ENCODE measurements around the gene GARIN3.

Gene GARIN3

GRCh38 chr5:157143127-157143971 lies 22.7 kb downstream of the GARIN3 start:
- H3K9ac ChIP-seq (ENCODE audit: insufficient read length): peak overlapping the region; percentile 94
- H3K27ac ChIP-seq: peak overlapping the region; percentile 95
- no peaks in the 10 kb centered on the region for H3K9me3 ChIP-seq (ENCODE audit: low read depth, low read length)
- TF ChIP-seq EZH2 (IDR thresholded peaks at IDR 0.05) (no peak), FOXP2 (optimal IDR thresholded peaks at IDR 0.05; ENCODE audit: control extremely low read depth, extremely low read length, insufficient read depth) (no peak), POLR2AphosphoS5 (IDR thresholded peaks at IDR 0.05; ENCODE audit: borderline replicate concordance, low read depth, low read length) (no peak)
- H3K4me3 ChIP-seq: peak overlapping the region; percentile 92
- DNase-seq (ENCODE audit: low read depth, low spot score): no peak
- H3K36me3 ChIP-seq (ENCODE audit: insufficient read depth, low read length): peaks cover 10% of the 10 kb centered on the region

- DNase-seq (ENCODE audit: low read depth, low spot score): peak; percentile 98
- Histone ChIP-seq H3K9me3 (ENCODE audit: low read depth, low read length) (no peaks in the 10 kb centered on the region), H3K36me3 (ENCODE audit: insufficient read depth, low read length) (peaks cover 18% of the 10 kb centered on the region), H3K9ac (ENCODE audit: insufficient read length) (peak within 1 kb of the TSS; percentile 94), H3K4me3 (peak within 1 kb of the TSS; percentile 92), H3K27ac (peak within 1 kb of the TSS; percentile 95)
- TF ChIP-seq FOXP2 (optimal IDR thresholded peaks at IDR 0.05; ENCODE audit: control extremely low read depth, extremely low read length, insufficient read depth): no peak
- TF ChIP-seq POLR2AphosphoS5 (IDR thresholded peaks at IDR 0.05; ENCODE audit: borderline replicate concordance, low read depth, low read length): peak; percentile 90
- no peak for TF ChIP-seq EZH2 (IDR thresholded peaks at IDR 0.05)
These were observed 23.5 kb downstream of the GARIN3 start, which contains the start of gene MED7 for GRCh38 chr5:157142317-157143126. TSS of gene MED7 (minus strand) at chr5:157142865. CDS start at chr5:157139431, 3,434 bp downstream.

- no peak overlapping the region for H3K27ac ChIP-seq
- no peak overlapping the region for H3K4me3 ChIP-seq
- TF ChIP-seq FOXP2 (optimal IDR thresholded peaks at IDR 0.05; ENCODE audit: control extremely low read depth, extremely low read length, insufficient read depth) (no peak), POLR2AphosphoS5 (IDR thresholded peaks at IDR 0.05; ENCODE audit: borderline replicate concordance, low read depth, low read length) (no peak), EZH2 (IDR thresholded peaks at IDR 0.05) (no peak)
- peaks cover 23% of the 10 kb centered on the region for H3K36me3 ChIP-seq (ENCODE audit: insufficient read depth, low read length)
- no peaks in the 10 kb centered on the region for H3K9me3 ChIP-seq (ENCODE audit: low read depth, low read length)
- no peak for DNase-seq (ENCODE audit: low read depth, low spot score)
- no peak overlapping the region for H3K9ac ChIP-seq (ENCODE audit: insufficient read length)
These were observed 28.4 kb downstream of the GARIN3 start for GRCh38 chr5:157137691-157138090.

GRCh38 chr5:157132281-157132612 lies 33.8 kb downstream of the GARIN3 start:
- DNase-seq (ENCODE audit: low read depth, low spot score): no peak
- Histone ChIP-seq H3K4me3 (no peak overlapping the region), H3K36me3 (ENCODE audit: insufficient read depth, low read length) (peaks cover 2% of the 10 kb centered on the region; the same call in 1 of the 2 replicates), H3K9ac (ENCODE audit: insufficient read length) (no peak overlapping the region), H3K27ac (no peak overlapping the region), H3K9me3 (ENCODE audit: low read depth, low read length) (no peaks in the 10 kb centered on the region)
- TF ChIP-seq FOXP2 (optimal IDR thresholded peaks at IDR 0.05; ENCODE audit: control extremely low read depth, extremely low read length, insufficient read depth) (no peak), POLR2AphosphoS5 (IDR thresholded peaks at IDR 0.05; ENCODE audit: borderline replicate concordance, low read depth, low read length) (no peak), EZH2 (IDR thresholded peaks at IDR 0.05) (no peak)

GRCh38 chr5:157130925-157131324 lies 35.1 kb downstream of the GARIN3 start:
- Histone ChIP-seq H3K27ac (no peak overlapping the region), H3K4me3 (no peak overlapping the region), H3K9ac (ENCODE audit: insufficient read length) (no peak overlapping the region), H3K9me3 (ENCODE audit: low read depth, low read length) (no peaks in the 10 kb centered on the region), H3K36me3 (ENCODE audit: insufficient read depth, low read length) (no peaks in the 10 kb centered on the region)
- DNase-seq (ENCODE audit: low read depth, low spot score): no peak
- TF ChIP-seq EZH2 (IDR thresholded peaks at IDR 0.05) (no peak), POLR2AphosphoS5 (IDR thresholded peaks at IDR 0.05; ENCODE audit: borderline replicate concordance, low read depth, low read length) (no peak), FOXP2 (optimal IDR thresholded peaks at IDR 0.05; ENCODE audit: control extremely low read depth, extremely low read length, insufficient read depth) (no peak)

GRCh38 chr5:157121709-157122108 lies 44.4 kb downstream of the GARIN3 start:
- H3K9ac ChIP-seq (ENCODE audit: insufficient read length): no peak overlapping the region
- DNase-seq (ENCODE audit: low read depth, low spot score): no peak
- no peaks in the 10 kb centered on the region for H3K36me3 ChIP-seq (ENCODE audit: insufficient read depth, low read length)

GRCh38 chr5:157120102-157120501 lies 46.0 kb downstream of the GARIN3 start:
- no peak for DNase-seq (ENCODE audit: low read depth, low spot score)
- H3K9ac ChIP-seq (ENCODE audit: insufficient read length): no peak overlapping the region
- H3K36me3 ChIP-seq (ENCODE audit: insufficient read depth, low read length): no peaks in the 10 kb centered on the region
- TF ChIP-seq FOXP2 (optimal IDR thresholded peaks at IDR 0.05; ENCODE audit: control extremely low read depth, extremely low read length, insufficient read depth) (no peak), EZH2 (IDR thresholded peaks at IDR 0.05) (no peak), POLR2AphosphoS5 (IDR thresholded peaks at IDR 0.05; ENCODE audit: borderline replicate concordance, low read depth, low read length) (no peak)
- H3K27ac ChIP-seq: no peak overlapping the region
- H3K4me3 ChIP-seq: no peak overlapping the region
- no peaks in the 10 kb centered on the region for H3K9me3 ChIP-seq (ENCODE audit: low read depth, low read length)

More at GRCh38 chr5:157121709-157122108, 44.4 kb downstream of the GARIN3 start:
- no peak overlapping the region for H3K4me3 ChIP-seq
- TF ChIP-seq FOXP2 (optimal IDR thresholded peaks at IDR 0.05; ENCODE audit: control extremely low read depth, extremely low read length, insufficient read depth) (no peak), EZH2 (IDR thresholded peaks at IDR 0.05) (no peak), POLR2AphosphoS5 (IDR thresholded peaks at IDR 0.05; ENCODE audit: borderline replicate concordance, low read depth, low read length) (no peak)
- no peak overlapping the region for H3K27ac ChIP-seq
- H3K9me3 ChIP-seq (ENCODE audit: low read depth, low read length): no peaks in the 10 kb centered on the region

- H3K36me3 ChIP-seq (ENCODE audit: insufficient read depth, low read length): no peaks in the 10 kb centered on the region
- no peaks in the 10 kb centered on the region for H3K9me3 ChIP-seq (ENCODE audit: low read depth, low read length)
- TF ChIP-seq POLR2AphosphoS5 (IDR thresholded peaks at IDR 0.05; ENCODE audit: borderline replicate concordance, low read depth, low read length) (no peak), EZH2 (IDR thresholded peaks at IDR 0.05) (no peak), FOXP2 (optimal IDR thresholded peaks at IDR 0.05; ENCODE audit: control extremely low read depth, extremely low read length, insufficient read depth) (no peak)
- no peak for DNase-seq (ENCODE audit: low read depth, low spot score)
- H3K27ac ChIP-seq: no peak overlapping the region
- no peak overlapping the region for H3K4me3 ChIP-seq
- no peak overlapping the region for H3K9ac ChIP-seq (ENCODE audit: insufficient read length)
These were observed 49.5 kb downstream of the GARIN3 start for GRCh38 chr5:157116483-157116954.

Data from SK-N-MC (cell line).